T-cell (primary cell): ENCODE measurements around the gene SNAP23. TPM values are rescaled to one million over a fixed set of nuclear protein-coding genes. Genes with fewer than 3 reads are reported as not detected.

Source experiments
- ATAC-seq, 4 experiments: fragments of 200-7000 bp in 3 of 4; fragments of 150-1000 bp in 1 of 4; cut with Tn5 transposase; replicated peaks in 1 of 4; 1 replicate in 3 of 4; 2 replicates in 1 of 4; pipeline ENCODE4 v1.10.0; 2021; ENCODE audit warnings: moderate library complexity in 3 of 4, mild to moderate bottlenecking in 2 of 4, moderate number of reproducible peaks in 1 of 4
- CTCF ChIA-PET, 2 donors: fragments of 300-600 bp; sonication (Branson Sonifier 250); formaldehyde crosslinking; loops; one replicate each; lab custom pipeline; 2022; ENCODE audit warnings: antibody characterized with exemption in 2 of 2; lab: Charles Lee
- POLR2A ChIA-PET, 2 donors: fragments of 300-600 bp; sonication (Branson Sonifier 250); formaldehyde crosslinking; loops; one replicate each; lab custom pipeline; 2022; ENCODE audit warnings: antibody characterized with exemption in 2 of 2; lab: Charles Lee
- DNase-seq, 35 experiments: peaks; one replicate each; pipeline versions ENCODE4 v3.0.0 to v3.0.0-alpha.2; 2013 to 2023
- H3K27ac ChIP-seq: one replicate; pipeline ENCODE4 v1.5.1; 2013; ENCODE audit warnings: low read length
- H3K27me3 ChIP-seq, 2 experiments: replicated peaks in 1 of 2; 1 replicate in 1 of 2; 2 replicates in 1 of 2; pipeline versions ENCODE4 v1.6.1 to v1.7.0; 2013; ENCODE audit warnings: low read length in 1 of 2, mixed read lengths in 1 of 2; ENCODE audit not compliant: control insufficient read depth in 2 of 2, insufficient read depth in 2 of 2; ENCODE audit errors: extremely low read depth in 1 of 2
- H3K36me3 ChIP-seq, 2 donors: 1 replicate in 1 of 2; 2 replicates in 1 of 2; pipeline versions ENCODE4 v1.6.1 to v1.7.0; 2013; ENCODE audit warnings: low read length in 1 of 2; ENCODE audit not compliant: control insufficient read depth in 2 of 2, insufficient read depth in 1 of 2; ENCODE audit errors: extremely low read depth in 1 of 2
- H3K4me1 ChIP-seq, 2 experiments: 1 replicate in 1 of 2; 2 replicates in 1 of 2; pipeline versions ENCODE4 v1.6.1 to v1.7.0; 2013; ENCODE audit warnings: low read length in 2 of 2, mixed read lengths in 1 of 2; ENCODE audit not compliant: insufficient read depth in 2 of 2, control insufficient read depth in 1 of 2; ENCODE audit errors: extremely low read depth in 1 of 2
- H3K4me3 ChIP-seq, 2 donors: 1 replicate in 1 of 2; 2 replicates in 1 of 2; pipeline versions ENCODE4 v1.5.1 to v1.7.0; 2013; ENCODE audit warnings: mild to moderate bottlenecking in 2 of 2, low read length in 1 of 2, moderate library complexity in 1 of 2; ENCODE audit not compliant: control insufficient read depth in 1 of 2; ENCODE audit errors: extremely low read depth in 1 of 2
- H3K9me3 ChIP-seq: 2 replicates; pipeline ENCODE4 v1.7.0; 2013
- H3K27ac Mint-ChIP-seq, 2 donors: one replicate each; pipeline ENCODE4 v1.8.0; 2020 to 2021; ENCODE audit warnings: mild to moderate bottlenecking in 2 of 2, mixed read lengths in 2 of 2
- H3K27me3 Mint-ChIP-seq, 2 donors: one replicate each; pipeline ENCODE4 v1.8.0; 2021 to 2022; ENCODE audit warnings: mixed read lengths in 2 of 2
- H3K36me3 Mint-ChIP-seq: one replicate; pipeline ENCODE4 v1.8.0; 2021; ENCODE audit warnings: mixed read lengths
- H3K4me1 Mint-ChIP-seq, 3 donors: one replicate each; pipeline ENCODE4 v1.8.0; 2020 to 2022; ENCODE audit warnings: mixed read lengths in 3 of 3, mild to moderate bottlenecking in 1 of 3
- H3K4me3 Mint-ChIP-seq, 3 donors: one replicate each; pipeline ENCODE4 v1.8.0; 2020 to 2022; ENCODE audit warnings: mild to moderate bottlenecking in 3 of 3, mixed read lengths in 3 of 3, moderate library complexity in 3 of 3
- H3K9me3 Mint-ChIP-seq, 3 donors: one replicate each; pipeline ENCODE4 v1.8.0; 2020 to 2022; ENCODE audit warnings: mixed read lengths in 3 of 3
- WGBS: methylation state at CpG from one replicate; pipeline ENCODE4 v1.1.5; 2013; ENCODE audit warnings: missing lambda C conversion rate; ENCODE audit not compliant: insufficient coverage; 5-methylcytosine and 5-hydroxymethylcytosine counted together
- total RNA-seq, 35 experiments: library from RNA in 6 of 35; stranded (reverse) in 6 of 35; fragments of 120-200 nt in 1 of 35; gene quantifications; one replicate each; pipeline versions ENCODE4 v1.2.1 to v1.2.4 and lab custom pipeline; 2013 to 2026

The SNAP23 gene
- total RNA-seq, 5 donors from 2014 or later (not counting 1 experiment from before 2014, with no cell fraction given) = 51.8 to 60.7 (median 59.3) TPM

GRCh38 chr15:42558739-42559138 lies 63.3 kb downstream of the SNAP23 start:
- CTCF ChIA-PET = interaction anchor here in 1 of 2 donors (0.6 kb wide), 1 partner anchor 84 kb away, joined by 3 read pairs; no protein-coding TSS in a partner anchor
- Histone ChIP-seq H3K27ac (no peak overlapping the region), H3K4me1 (no peaks in the 10 kb centered on the region), H3K9me3 (no peaks in the 10 kb centered on the region), H3K36me3 (peaks cover 0 to 39% of the 10 kb centered on the region in 2 donors), H3K27me3 (no peaks in the 10 kb centered on the region), H3K4me3 (no peak overlapping the region)
- no peak for DNase-seq
- H3K36me3 Mint-ChIP-seq = peaks cover 20% of the 10 kb centered on the region
- WGBS = 100% methylated on average over 1 of the region's 3 CpGs
- no peak overlapping the region for H3K27ac Mint-ChIP-seq
- no peak overlapping the region for H3K4me3 Mint-ChIP-seq
- no peaks in the 10 kb centered on the region for H3K9me3 Mint-ChIP-seq
- H3K4me1 Mint-ChIP-seq = peaks cover 7 to 11% (median 8%) of the 10 kb centered on the region in 3 donors
- POLR2A ChIA-PET = interaction anchor here in 1 of 2 donors (0.5 to 0.7 kb wide), 2 partner anchors 12 to 1663 kb away, joined by 4 to 6 read pairs; no protein-coding TSS in a partner anchor
- ATAC-seq = no peak
- H3K27me3 Mint-ChIP-seq = no peaks in the 10 kb centered on the region

- Histone ChIP-seq H3K27ac (peak within 1 kb of the TSS; percentile 47), H3K36me3 (no peaks in the 10 kb centered on the region), H3K4me1 (peaks cover 2 to 18% of the 10 kb centered on the region in 2 experiments), H3K27me3 (peaks cover 0 to 2% of the 10 kb centered on the region in 2 experiments), H3K4me3 (peak within 1 kb of the TSS; percentile 78 to 80), H3K9me3 (no peaks in the 10 kb centered on the region)
- peaks cover 10 to 22% (median 16%) of the 10 kb centered on the region in 3 donors for H3K4me1 Mint-ChIP-seq
- peak within 1 kb of the TSS; percentile 88 to 92 (median 91) for H3K4me3 Mint-ChIP-seq
- under 1% methylated on average over 88 of the region's 95 CpGs for WGBS
- peak; percentile 91 to 97 (median 94) for ATAC-seq
- H3K9me3 Mint-ChIP-seq = no peaks in the 10 kb centered on the region
- H3K36me3 Mint-ChIP-seq = no peaks in the 10 kb centered on the region
- peaks cover 14% of the 10 kb centered on the region in 2 donors for H3K27me3 Mint-ChIP-seq
- ChIA-PET POLR2A (interaction anchor here (0.5 to 0.8 kb wide), 5 partner anchors 21 to 93 kb away, joined by 3 to 9 read pairs (median 4); partner anchors contain the start of genes HAUS2 (in 1 of the 2), LRRC57 (in 1 of the 2) and ZNF106 (in 1 of the 2)), CTCF (interaction anchor here (0.7 to 1.0 kb wide), 4 partner anchors 9 to 80 kb away, joined by 3 read pairs; partner anchors contain the start of gene SNAP23 (in 1 of the 2))
- DNase-seq = peak; percentile 82 to 95 (median 90)
- H3K27ac Mint-ChIP-seq = peak within 1 kb of the TSS; percentile 71 to 84
These were observed 80.0 kb downstream of the SNAP23 start, which contains the start of gene STARD9 for GRCh38 chr15:42575188-42576039. STARD9 (plus strand) TSS chr15:42575606; CDS start chr15:42575716, 110 bp downstream.

GRCh38 chr15:42576040-42576594 lies 80.7 kb downstream of the SNAP23 start:
- CTCF ChIA-PET = interaction anchor here (0.7 to 1.0 kb wide), 3 partner anchors 9 to 81 kb away, joined by 3 read pairs; partner anchors contain the start of gene SNAP23 (in 1 of the 2)
- peaks cover 0 to 2% of the 10 kb centered on the region in 2 experiments for H3K27me3 ChIP-seq

GRCh38 chr15:42576776-42577175 lies 81.3 kb downstream of the SNAP23 start:
- Histone ChIP-seq H3K36me3 (no peaks in the 10 kb centered on the region), H3K4me3 (no peak overlapping the region), H3K9me3 (no peaks in the 10 kb centered on the region), H3K27me3 (peaks cover 0 to 2% of the 10 kb centered on the region in 2 experiments), H3K4me1 (peaks cover 7 to 30% of the 10 kb centered on the region in 2 experiments), H3K27ac (no peak overlapping the region)
- H3K4me1 Mint-ChIP-seq = peaks cover 23 to 33% (median 28%) of the 10 kb centered on the region in 3 donors
- 100% methylated on average over 1 of the region's 1 CpG for WGBS
- H3K27ac Mint-ChIP-seq = no peak overlapping the region
- CTCF ChIA-PET = no interaction called here
- DNase-seq (peak in 1 of 35 experiments; percentile 11), ATAC-seq (no peak)
- peaks cover 14% of the 10 kb centered on the region in 2 donors for H3K27me3 Mint-ChIP-seq
- H3K9me3 Mint-ChIP-seq = no peaks in the 10 kb centered on the region
- no peaks in the 10 kb centered on the region for H3K36me3 Mint-ChIP-seq
- peak overlapping the region; percentile 88 to 92 (median 91) for H3K4me3 Mint-ChIP-seq
- POLR2A ChIA-PET = interaction anchor here (0.6 kb wide), 3 partner anchors 10 to 439 kb away, joined by 4 to 10 read pairs (median 6); no protein-coding TSS in a partner anchor

More at GRCh38 chr15:42576040-42576594, 80.7 kb downstream of the SNAP23 start:
- H3K4me3 Mint-ChIP-seq = peak overlapping the region; percentile 88 to 92 (median 91)
- H3K4me1 Mint-ChIP-seq = peaks cover 17 to 27% (median 22%) of the 10 kb centered on the region in 3 donors
- POLR2A ChIA-PET = interaction anchor here (0.6 to 0.8 kb wide), 2 partner anchors 10 to 22 kb away, joined by 3 to 4 read pairs; no protein-coding TSS in a partner anchor
- H3K36me3 ChIP-seq = no peaks in the 10 kb centered on the region
- H3K36me3 Mint-ChIP-seq = no peaks in the 10 kb centered on the region
- peak in 2 of 35 experiments; percentile 5 to 6 for DNase-seq
- H3K4me1 ChIP-seq = peaks cover 5 to 25% of the 10 kb centered on the region in 2 experiments
- WGBS = 22% methylated on average over 4 of the region's 16 CpGs
- peaks cover 14% of the 10 kb centered on the region in 2 donors for H3K27me3 Mint-ChIP-seq
- H3K9me3 Mint-ChIP-seq = no peaks in the 10 kb centered on the region
- H3K27ac Mint-ChIP-seq = peak overlapping the region in 1 of 2 donors; percentile 71
- no peaks in the 10 kb centered on the region for H3K9me3 ChIP-seq
- no peak for ATAC-seq
- peak overlapping the region; percentile 78 to 80 for H3K4me3 ChIP-seq
- no peak overlapping the region for H3K27ac ChIP-seq

GRCh38 chr15:42577514-42578031 lies 82.1 kb downstream of the SNAP23 start:
- no CpG with 5 or more reads among the region's 1 CpG for WGBS
- Mint-ChIP-seq H3K9me3 (no peaks in the 10 kb centered on the region), H3K27me3 (peaks cover 14% of the 10 kb centered on the region in 2 donors), H3K4me1 (peaks cover 31 to 40% (median 36%) of the 10 kb centered on the region in 3 donors), H3K4me3 (peak overlapping the region in 2 of 3 donors; percentile 22 to 88), H3K36me3 (no peaks in the 10 kb centered on the region), H3K27ac (no peak overlapping the region)
- ChIA-PET CTCF (interaction anchor here in 1 of 2 donors (0.7 kb wide), 1 partner anchor 304 kb away, joined by 3 read pairs; no protein-coding TSS in a partner anchor), POLR2A (interaction anchor here in 1 of 2 donors (0.6 kb wide), 1 partner anchor 35 kb away, joined by 3 read pairs; no protein-coding TSS in a partner anchor)
- Histone ChIP-seq H3K4me1 (peaks cover 10 to 35% of the 10 kb centered on the region in 2 experiments), H3K4me3 (no peak overlapping the region), H3K27ac (no peak overlapping the region), H3K27me3 (peaks cover 0 to 2% of the 10 kb centered on the region in 2 experiments), H3K36me3 (no peaks in the 10 kb centered on the region), H3K9me3 (no peaks in the 10 kb centered on the region)
- no peak for ATAC-seq
- no peak for DNase-seq
